ENCODE data around the gene KRTAP22-1.

The KRTAP22-1 gene

DNA sequence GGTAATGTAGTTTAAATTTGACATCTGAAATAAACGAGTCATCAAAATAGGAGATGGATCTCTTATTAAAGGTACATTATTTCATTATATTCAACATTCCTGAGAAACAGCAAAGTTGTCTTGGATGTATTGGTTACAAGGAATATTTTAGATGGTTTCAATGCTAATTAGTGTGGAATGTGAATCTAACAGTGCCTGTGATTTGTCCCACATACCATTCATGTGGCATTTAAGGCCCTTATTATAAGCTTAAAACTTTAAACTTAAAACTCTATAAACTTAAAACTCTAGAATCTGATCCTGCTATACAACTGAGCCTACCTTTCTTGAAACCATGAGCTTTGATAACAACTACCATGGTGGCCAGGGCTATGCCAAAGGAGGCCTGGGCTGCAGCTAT is at the start of gene KRTAP22-1:
Gene KRTAP22-1 (plus strand): TSS at position 301 of the 400 bp plus-strand sequence.
- no peak for DNase-seq

DNA sequence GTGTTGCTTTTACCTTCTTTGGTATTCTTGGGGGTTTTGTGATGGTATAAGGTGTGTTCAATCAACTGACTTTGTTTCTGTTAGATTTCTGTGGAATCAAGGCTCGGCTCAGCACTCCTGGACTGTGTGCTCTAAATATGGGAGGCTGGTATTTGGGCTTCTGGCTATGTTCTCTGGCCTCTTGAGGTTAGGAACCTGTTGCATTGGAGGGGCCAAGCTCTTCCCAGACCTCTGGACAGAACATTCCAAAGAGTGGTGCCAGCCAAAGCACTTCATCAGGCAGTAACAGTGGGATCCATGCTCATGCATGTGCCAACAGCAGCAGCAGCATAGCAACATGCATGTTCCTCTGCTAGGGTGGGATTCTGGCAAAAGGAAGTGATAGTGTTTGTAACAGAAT is 48.1 kb upstream of the KRTAP22-1 start:
- no peak for DNase-seq

DNA sequence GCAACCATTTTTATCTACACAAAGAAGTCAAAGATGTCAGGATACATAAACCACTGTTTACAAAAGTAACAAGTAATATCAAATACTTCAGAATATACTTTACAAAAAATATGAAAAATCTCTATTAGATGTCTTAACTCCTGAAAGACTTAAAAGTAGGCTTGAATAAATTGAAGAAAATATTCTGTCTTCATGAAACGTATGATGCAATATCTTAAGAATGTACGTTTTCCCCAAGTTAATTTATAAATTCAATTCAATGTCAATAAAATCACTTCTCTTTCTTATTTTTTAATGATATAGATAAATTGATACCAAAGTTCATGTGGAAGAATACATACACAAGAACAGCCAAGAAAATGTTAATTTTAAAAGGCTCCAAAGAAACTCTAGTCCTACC is 45.8 kb upstream of the KRTAP22-1 start:
- DNase-seq: no peak

DNA sequence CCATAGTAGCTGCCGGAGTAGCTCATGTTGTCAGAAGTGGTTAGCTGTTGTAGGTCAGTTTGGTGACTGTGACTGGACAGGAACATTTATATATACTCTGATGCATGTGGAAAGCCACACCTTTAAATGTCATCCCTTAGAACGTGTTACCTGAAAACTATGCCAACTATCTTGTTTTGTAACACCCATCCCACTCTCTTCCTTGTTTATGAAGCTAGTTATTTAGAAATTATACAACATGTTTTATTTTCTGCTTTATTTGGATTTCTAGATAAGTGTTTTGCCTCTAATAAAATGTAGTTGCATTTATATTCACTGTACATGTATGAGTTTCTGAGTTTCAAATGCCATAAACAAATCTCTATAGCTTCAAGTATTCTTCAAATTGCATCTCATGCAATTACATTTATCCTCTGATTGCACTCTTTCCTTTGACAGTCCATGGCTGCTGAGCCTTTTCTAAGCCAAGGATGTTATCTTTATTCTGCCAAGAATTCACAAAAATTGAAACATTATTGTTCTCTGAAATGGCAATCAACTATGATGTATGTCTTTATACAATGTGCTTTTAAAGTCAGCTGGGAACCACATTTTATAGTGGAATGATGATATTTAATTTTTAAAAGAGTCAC is 39.5 kb upstream of the KRTAP22-1 start, which contains the start of gene KRTAP19-7:
Gene KRTAP19-7 (minus strand): TSS at position 51 of the 632 bp plus-strand sequence. CDS start 25 bp downstream, at position 26.
- DNase-seq: no peak

DNA sequence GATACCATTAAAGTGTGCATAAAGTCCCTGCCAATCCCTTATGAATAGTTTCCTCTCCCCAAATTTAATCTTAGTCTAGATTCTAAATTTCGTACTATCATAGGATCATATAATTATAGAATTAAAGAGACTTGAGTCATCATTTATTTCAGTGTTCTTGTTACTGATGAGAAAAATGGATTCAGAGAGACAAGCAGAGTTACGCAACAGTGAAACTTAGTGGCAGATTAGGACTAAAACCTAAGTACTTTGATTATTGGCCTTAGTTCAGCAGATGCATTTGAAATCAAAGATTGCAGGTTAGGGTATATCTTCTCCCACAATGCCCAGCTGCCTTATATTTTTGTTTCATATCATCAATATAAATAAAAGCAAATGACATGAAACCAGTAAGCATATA is 38.9 kb upstream of the KRTAP22-1 start:
- no peak for DNase-seq

DNA sequence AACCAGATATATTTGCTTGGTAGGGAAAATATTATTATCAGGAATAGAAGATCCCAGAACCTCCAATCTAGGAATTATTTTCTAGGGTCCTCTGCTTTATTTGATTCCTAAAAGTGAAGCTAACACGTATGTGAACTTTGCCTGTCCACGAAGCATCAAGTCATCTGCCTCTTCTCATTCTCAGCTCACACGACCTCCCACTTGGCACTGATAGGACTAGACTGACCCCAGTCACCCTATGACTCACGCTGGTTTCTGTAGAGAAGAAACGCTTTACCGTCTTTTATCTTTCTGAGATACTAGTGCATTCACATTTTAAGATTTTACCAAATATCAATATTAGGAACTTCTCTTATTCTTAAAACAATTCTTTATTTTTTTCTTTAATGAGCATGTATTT is 37.8 kb upstream of the KRTAP22-1 start:
- DNase-seq: no peak

DNA sequence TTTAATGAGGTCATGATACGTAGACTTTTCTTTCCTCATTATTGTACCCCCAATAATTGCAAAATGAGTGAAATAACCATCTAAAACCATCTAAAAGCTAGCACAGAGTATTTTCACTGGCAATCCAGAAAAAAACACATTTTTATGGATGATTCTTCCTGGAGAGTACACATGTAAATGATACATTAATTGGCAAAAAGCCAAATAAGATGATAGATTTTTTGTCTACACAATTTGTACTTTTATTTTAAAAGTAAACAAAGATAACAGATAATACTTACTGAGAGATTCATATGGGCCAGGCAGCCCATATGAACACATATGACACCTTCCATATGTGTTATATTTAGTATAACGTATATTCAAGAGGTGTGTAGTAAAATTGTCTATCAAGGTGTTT is 37.3 kb upstream of the KRTAP22-1 start:
- no peak for DNase-seq

DNA sequence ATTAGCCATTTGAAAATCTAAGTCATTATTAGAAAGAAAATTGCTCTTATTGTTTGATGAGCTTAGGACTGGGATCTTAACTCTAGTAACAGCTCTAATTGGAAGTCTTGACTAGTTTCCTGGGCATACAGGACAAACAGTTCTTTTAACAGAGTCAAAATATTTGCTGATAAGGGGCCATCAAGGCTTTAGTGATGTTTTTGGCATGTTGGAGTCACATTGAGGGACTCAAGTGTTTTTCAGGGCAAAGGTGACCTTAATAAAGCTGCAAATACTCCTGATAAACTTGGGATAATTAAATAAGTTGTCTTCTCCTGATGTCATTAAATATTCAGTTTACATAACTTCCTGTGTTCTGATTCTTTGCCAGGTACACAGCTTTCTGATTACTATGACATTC is 33.3 kb upstream of the KRTAP22-1 start:
- DNase-seq: no peak

DNA sequence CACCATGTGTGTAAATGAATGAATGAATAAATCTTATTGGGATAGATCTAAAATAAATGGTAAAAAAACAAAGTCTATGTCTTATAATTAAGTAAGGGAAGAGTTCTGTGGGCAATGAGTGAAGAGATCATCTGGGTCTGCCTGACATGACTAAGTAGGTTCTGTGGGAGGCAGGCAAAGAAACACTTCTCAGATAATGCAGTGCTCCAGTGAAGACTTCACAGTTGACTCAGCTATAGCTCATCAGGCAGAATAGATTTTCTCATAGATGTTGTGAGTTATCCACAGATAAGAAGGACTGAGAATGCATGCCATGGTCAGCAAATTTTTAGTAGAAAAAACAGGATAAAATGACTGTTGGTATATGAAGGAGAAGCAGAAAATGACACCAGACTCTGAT is 23.1 kb upstream of the KRTAP22-1 start:
- DNase-seq: no peak

DNA sequence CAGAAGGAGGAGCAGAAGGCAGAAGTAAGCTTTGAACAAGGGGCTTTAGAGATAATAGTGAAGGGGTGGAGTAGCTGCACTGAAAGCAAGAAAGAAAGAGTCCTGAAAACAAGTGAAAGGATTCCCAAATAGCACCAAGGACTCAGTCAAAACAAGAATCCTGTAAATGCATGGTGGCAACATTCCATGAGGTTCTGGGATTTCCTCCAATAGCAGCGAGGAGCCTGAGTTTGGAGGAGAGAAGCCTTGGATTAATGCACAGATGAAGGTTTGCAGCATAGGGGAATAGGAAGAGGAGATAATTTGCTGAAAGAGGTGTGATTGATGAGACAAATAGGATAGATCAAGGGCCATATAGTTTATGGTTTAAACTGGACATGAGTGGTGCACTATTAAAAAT is 21.5 kb upstream of the KRTAP22-1 start:
- no peak for DNase-seq

DNA sequence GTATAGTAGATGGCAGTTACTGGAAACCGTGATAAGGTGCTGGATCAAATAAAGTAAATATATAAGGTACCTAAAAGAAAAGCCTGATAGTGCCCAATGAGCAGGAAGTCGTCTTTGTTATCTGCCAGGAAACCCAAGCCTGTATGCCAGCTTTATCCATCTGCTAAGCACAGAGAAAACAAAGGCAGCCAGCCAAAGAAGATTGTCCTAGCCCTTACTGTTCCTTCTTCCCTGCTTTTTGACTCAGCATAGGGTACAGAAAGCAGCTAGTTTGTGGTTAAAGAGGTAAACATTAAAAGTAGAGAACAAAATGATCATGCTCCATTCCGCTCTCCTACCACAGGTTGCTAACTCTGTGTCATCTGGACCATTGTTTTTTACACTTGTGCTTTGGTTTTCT is 20.8 kb upstream of the KRTAP22-1 start:
- DNase-seq: no peak

DNA sequence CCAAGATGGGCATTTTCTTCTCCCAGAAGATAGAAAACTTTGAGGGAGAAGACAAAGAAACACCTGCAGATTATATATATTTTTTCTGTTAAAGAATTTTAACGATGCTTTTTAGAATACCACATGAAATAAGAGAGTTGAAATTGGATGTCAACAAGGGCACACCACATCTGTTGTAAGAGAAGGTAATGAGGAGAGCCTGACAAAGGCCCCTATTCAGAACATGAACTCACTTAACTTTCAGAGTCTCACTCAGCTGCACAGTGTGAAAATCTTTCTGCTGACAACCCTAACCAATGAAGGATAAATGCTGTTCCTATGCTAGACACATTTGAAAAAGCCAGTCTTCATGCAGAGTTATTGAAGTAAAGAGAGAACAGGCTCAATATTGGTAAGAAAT is 18.0 kb upstream of the KRTAP22-1 start:
- DNase-seq: no peak

DNA sequence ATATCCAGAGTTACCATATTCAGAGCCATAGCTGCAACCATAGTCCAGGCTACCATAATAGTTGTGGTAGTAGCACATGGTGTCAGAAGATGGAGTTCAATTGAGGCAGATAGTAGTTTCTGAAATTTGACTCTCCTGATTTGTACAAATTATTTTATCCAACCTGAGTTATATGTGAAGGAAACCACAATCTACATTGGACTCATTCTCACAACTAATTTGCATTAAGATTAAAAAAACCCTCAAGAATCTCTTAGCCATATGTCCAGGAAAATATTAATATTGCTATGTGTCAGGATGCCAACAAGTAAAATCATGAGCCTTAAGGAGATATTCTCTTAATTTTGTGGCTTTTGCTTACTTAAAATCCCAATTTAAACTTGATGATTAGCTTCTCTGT is 10.6 kb upstream of the KRTAP22-1 start, which contains the start of gene KRTAP22-2:
Gene KRTAP22-2 (minus strand): TSS at position 101 of the 400 bp plus-strand sequence.
- DNase-seq: no peak

DNA sequence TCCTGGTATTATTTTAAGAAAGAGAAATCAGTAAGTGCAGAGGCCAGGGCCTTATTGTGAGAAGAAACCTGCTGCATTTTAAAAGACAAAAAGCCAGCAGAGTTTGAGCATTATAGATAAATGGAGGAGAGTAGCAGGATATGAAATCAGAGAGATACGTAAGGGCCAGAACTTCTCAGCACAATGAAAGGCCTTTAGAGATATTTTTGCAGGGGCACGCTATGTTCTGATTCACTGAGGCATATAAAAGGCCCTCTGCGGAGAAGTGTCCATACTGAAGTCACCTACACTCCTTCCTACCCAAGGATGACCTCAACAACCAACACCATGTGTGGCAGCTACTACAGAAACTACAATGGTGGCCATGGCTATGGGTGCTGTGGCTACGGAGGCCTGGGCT is 8.7 kb upstream of the KRTAP22-1 start, which contains the start of gene KRTAP6-3:
Gene KRTAP6-3 (plus strand): TSS at position 301 of the 400 bp plus-strand sequence. CDS start 6 bp downstream, at position 307.
- no peak for DNase-seq

DNA sequence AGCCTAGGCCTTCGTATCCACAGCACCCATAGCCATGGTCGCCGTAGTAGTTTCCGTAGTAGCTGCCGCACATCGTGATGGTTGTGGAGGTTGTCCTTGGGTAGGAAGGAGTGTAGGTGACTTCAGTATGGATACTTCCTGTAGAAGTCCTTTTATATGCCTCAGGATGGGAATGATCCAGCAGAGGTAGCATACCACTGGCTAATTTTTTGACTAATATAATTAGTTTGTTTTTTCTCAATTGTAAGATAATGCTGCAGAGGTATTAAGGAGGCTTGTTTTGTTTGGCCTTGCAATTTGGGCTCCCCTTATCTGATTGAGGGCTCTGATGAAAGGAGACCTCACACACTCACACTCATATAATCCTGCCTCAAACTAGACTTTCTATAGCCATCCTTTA is 2.1 kb upstream of the KRTAP22-1 start, which contains the start of gene KRTAP6-2:
Gene KRTAP6-2 (minus strand): TSS at position 101 of the 400 bp plus-strand sequence. CDS start 28 bp downstream, at position 73.
- DNase-seq: no peak

DNA sequence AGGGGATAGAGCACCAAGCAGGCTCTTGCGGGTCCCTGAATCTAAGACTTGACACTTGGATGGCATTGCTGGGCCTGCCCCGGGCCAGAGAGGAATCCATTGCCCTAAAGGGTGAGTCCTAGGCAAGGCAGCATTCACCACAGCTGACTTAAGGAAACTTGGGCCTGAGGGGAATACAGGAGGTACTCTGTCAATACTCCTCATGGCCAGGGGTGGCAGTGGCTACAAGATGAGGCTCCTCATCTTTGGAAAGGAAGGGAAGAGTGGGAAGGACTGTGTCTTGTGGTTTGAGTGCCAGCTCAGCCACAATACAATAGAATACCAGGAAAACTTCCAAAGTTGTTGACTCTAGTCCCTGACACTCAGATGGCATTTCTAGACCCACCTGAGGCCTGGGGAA is 5.1 kb downstream of the KRTAP22-1 start:
- DNase-seq: no peak

DNA sequence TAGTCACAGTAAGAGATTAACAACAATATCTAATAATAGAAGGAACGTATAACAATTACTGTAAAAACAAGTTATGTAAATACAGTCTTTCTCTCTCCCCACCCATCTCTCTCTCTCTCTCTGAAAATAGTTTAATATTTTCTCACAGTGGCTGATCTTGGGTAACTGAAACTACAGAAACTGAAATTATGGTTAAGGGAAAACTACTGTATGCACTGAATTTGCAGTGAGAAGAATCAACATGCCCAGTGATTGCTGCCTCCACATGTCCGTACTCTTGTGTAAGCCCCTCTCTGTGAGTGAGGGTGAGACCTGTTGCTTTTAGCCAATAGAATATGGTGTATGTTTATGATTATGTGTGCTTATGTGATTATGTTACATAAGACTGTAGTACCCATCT is 11.2 kb downstream of the KRTAP22-1 start:
- no peak for DNase-seq

DNA sequence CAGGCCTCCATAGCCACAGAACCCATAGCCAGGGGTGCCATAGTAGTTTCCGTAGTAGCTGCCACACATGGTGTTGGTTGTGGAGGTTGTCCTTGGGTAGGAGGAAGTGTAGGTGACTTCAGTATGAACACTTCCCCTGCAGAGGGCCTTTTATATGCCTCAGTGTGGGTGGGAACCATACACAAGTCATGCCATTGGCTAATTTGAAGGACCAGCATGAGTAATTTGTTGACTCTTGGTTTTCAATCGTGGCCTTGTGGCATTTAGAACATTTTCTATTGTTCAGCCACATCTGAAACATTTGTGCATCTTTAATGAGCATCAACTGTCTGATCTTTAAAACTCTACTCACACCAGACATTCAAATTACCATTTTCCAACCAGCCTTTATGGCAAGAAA is 12.9 kb downstream of the KRTAP22-1 start, which contains the start of gene KRTAP6-1:
Gene KRTAP6-1 (minus strand): TSS at position 95 of the 400 bp plus-strand sequence. CDS start 26 bp downstream, at position 69.
- DNase-seq: no peak

DNA sequence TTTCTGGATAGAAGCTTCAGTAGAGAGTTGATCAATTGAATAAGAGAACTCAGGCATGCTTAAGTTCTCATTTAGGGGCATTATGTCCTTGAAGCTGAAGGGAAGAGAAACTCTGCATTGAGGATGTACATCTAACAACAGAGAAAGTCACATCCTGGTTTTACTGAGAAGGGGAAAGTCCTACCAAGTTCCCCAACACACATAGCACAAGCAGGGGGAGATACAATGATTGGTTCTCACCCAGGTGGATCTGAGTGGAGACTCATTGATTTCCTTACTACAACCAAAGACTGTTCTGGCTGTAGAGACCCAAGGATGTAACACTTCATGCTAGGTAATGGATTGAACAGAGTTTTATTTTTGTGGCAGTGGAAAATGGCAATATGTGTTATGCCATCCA is 14.3 kb downstream of the KRTAP22-1 start:
- no peak for DNase-seq

DNA sequence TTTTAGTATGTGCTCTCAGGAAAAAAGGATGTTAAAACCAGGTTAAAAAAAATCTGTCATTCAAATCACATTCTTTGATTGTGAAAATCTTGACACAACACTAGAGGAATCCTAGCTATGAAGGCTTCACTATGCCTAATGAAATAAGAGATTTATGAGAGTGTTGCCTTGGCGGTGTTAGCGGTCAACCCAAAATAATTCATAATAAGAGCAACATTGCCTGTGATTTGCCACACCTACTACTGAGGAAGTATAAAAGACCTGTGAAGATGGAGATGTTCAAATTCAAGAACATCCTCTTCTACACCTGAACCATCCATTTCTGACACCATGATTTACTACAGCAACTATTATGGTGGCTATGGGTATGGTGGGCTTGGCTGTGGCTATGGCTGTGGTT is 15.2 kb downstream of the KRTAP22-1 start, which contains the start of gene KRTAP20-1:
Gene KRTAP20-1 (plus strand): TSS at position 301 of the 400 bp plus-strand sequence. CDS start 30 bp downstream, at position 331.
- DNase-seq: no peak

DNA sequence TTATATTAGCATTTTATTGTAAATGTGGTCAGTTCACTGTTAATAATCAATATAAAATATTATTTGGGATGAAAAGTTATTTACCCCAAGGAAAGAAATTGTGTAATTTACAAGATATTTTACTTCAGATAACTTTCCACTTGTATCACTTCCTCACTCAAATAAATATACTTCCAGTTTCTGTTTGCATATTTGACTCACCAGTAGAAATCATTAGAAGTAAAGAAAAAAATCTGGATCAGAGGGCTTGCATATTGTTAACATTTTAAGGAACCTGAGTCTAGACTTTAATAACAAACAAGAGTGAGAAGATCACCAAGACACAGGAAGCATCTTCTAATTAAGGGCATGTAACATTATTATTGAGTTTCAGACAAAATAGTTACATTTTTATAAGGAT is 19.2 kb downstream of the KRTAP22-1 start:
- no peak for DNase-seq

DNA sequence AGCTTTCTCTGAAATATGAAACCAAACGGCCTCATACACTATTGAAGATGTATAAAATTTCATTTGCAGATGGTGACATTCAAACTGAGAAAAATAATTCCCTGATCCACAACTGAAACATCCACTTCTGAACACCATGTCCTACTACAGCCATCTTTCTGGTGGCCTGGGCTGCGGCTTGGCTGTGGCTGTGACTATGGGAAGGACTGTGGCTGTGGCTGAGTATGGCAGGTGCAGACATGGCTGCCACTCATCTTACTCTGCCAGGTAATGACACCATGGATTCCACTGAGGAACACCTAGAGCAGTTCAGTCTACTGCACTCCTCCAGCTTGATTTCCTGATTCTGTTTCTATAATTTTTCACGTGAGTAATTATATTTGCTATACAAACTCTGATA is 19.6 kb downstream of the KRTAP22-1 start, which contains the start of gene KRTAP20-4:
Gene KRTAP20-4 (plus strand): TSS at position 106 of the 400 bp plus-strand sequence.
- no peak for DNase-seq

DNA sequence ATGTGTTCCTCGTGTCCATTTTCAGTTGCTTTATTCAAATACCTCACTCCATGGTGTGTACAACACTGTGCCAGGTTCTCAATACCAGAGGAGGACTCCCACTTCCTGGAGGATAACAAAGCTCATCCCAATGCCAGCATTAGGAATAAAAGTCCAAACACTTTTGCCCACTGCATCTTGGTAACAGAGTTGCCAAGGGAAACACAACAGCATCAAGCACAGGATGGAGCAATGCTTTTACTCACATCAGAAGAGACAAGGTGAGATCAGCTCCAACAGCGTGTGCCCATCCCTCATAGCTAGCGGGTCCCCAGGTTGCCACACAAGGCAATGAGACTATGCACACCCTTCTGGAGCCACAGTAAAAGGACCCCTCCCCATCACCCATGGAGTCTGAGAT is 22.5 kb downstream of the KRTAP22-1 start:
- DNase-seq: no peak

DNA sequence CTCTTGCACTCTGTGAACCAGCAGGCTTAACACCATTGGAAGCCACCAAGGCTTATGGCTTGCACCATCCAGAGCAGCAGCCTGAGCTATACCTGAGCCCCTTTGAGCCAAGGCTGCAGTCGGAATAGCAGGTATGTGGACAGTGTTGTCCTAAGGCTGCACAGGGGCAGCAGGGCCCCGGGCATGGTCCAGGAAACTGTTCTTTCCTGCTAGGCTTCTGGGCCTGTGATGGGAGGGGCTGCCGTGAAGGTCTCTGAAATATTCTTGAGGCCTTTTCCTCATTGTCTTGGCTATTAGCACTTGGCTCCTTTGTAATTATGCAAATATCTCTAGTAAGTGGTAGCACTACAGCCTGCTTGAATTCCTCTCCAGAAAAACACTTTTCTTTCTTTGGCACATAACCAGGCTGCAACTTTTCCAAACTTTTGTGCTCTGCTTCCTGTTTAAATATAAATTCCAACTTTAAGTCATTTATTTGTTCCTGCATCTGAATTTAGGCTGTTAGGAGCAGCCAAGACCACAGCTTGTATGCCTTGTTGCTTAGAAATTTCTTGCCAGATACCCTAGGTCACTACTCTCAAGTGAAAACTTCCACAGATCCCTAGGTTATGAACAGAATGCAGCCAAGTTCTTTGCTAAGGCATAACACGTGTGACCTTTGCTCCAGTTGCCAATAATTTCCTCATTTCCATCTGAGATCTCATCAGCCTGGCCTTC is 24.7 kb downstream of the KRTAP22-1 start:
- DNase-seq: no peak
